Liver (tissue), 9 donors: Measurements from ENCODE around the gene SLC2A5. TPM values are rescaled to one million over a fixed set of nuclear protein-coding genes. Genes with fewer than 3 reads are reported as not detected.

Experiments
- DNase-seq: peaks from one replicate; pipeline ENCODE4 v3.0.0-alpha.2; 2017; ENCODE audit warnings: low spot score
- H3K27ac ChIP-seq, 2 donors: one replicate each; pipeline ENCODE4 v1.7.0; 2013; ENCODE audit warnings: inconsistent platforms in 2 of 2, low read length in 2 of 2, control low read depth in 1 of 2, low read depth in 1 of 2, mild to moderate bottlenecking in 1 of 2
- H3K27me3 ChIP-seq, 4 donors: one replicate each; pipeline versions ENCODE4 v1.6.1 to v1.7.0; 2013; ENCODE audit warnings: low read length in 3 of 4, inconsistent platforms in 1 of 4, mild to moderate bottlenecking in 1 of 4, moderate library complexity in 1 of 4; ENCODE audit not compliant: control insufficient read depth in 4 of 4, insufficient read depth in 4 of 4
- H3K36me3 ChIP-seq, 4 donors: one replicate each; pipeline versions ENCODE4 v1.6.1 to v1.7.0; 2013; ENCODE audit warnings: low read length in 3 of 4, mild to moderate bottlenecking in 3 of 4, low read depth in 1 of 4, moderate library complexity in 1 of 4; ENCODE audit not compliant: control insufficient read depth in 4 of 4, insufficient read depth in 3 of 4
- H3K4me1 ChIP-seq, 4 donors: one replicate each; pipeline versions ENCODE4 v1.6.1 to v1.7.0; 2013; ENCODE audit warnings: low read length in 3 of 4, mild to moderate bottlenecking in 3 of 4, moderate library complexity in 1 of 4; ENCODE audit not compliant: control insufficient read depth in 4 of 4, insufficient read depth in 4 of 4
- H3K4me3 ChIP-seq, 3 donors: one replicate each; pipeline versions ENCODE4 v1.6.1 to v1.7.0; 2013; ENCODE audit warnings: low read length in 3 of 3, control low read depth in 1 of 3, low read depth in 1 of 3, mild to moderate bottlenecking in 1 of 3
- H3K9ac ChIP-seq, 2 donors: one replicate each; pipeline ENCODE4 v1.7.0; 2013; ENCODE audit warnings: low read length in 2 of 2, mild to moderate bottlenecking in 2 of 2, moderate library complexity in 2 of 2, control low read depth in 1 of 2, low read depth in 1 of 2
- H3K9me3 ChIP-seq, 4 donors: one replicate each; pipeline versions ENCODE4 v1.6.1 to v1.7.0; 2013; ENCODE audit warnings: low read length in 3 of 4; ENCODE audit not compliant: control insufficient read depth in 4 of 4
- CTCF ChIP-seq: fragments of 150-350 bp; IDR thresholded peaks from 2 replicates; pipeline ENCODE4 v1.5.1; 2017; ENCODE audit warnings: improper control_type of control experiment, low read depth, low read length; ENCODE audit not compliant: missing input control
- EGR1 ChIP-seq, 2 donors: IDR thresholded peaks; 2 replicates each; pipeline ENCODE4 v1.6.1; 2016 to 2018; ENCODE audit warnings: antibody characterized with exemption in 2 of 2, low read depth in 2 of 2
- GABPA ChIP-seq, 2 donors: IDR thresholded peaks in 1 of 2; conservative IDR thresholded peaks in 1 of 2; 2 replicates each; pipeline ENCODE4 v1.6.1; 2016; ENCODE audit warnings: antibody characterized with exemption in 2 of 2, mild to moderate bottlenecking in 1 of 2, moderate library complexity in 1 of 2
- HNF4A ChIP-seq, 2 donors: conservative IDR thresholded peaks; 2 replicates each; pipeline ENCODE4 v1.6.1; 2016; ENCODE audit warnings: antibody characterized with exemption in 2 of 2, mild to moderate bottlenecking in 2 of 2
- HNF4G ChIP-seq: IDR thresholded peaks from 2 replicates; pipeline ENCODE4 v1.6.1; 2016; ENCODE audit warnings: antibody characterized with exemption
- JUND ChIP-seq, 2 donors: IDR thresholded peaks; 2 replicates each; pipeline ENCODE4 v1.6.1; 2016; ENCODE audit warnings: antibody characterized with exemption in 2 of 2
- MAX ChIP-seq: IDR thresholded peaks from 2 replicates; pipeline ENCODE4 v1.6.1; 2016; ENCODE audit warnings: antibody characterized with exemption
- NR2F2 ChIP-seq: IDR thresholded peaks from 2 replicates; pipeline ENCODE4 v1.6.1; 2016; ENCODE audit warnings: antibody characterized with exemption
- REST ChIP-seq: IDR thresholded peaks from 2 replicates; pipeline ENCODE4 v1.6.1; 2016; ENCODE audit warnings: antibody characterized with exemption, mild to moderate bottlenecking
- RXRA ChIP-seq, 2 donors: IDR thresholded peaks; 2 replicates each; pipeline ENCODE4 v1.6.1; 2017 to 2018; ENCODE audit warnings: antibody characterized with exemption in 2 of 2, mild to moderate bottlenecking in 1 of 2
- YY1 ChIP-seq: IDR thresholded peaks from 2 replicates; pipeline ENCODE4 v1.6.1; 2016; ENCODE audit warnings: antibody characterized with exemption, mild to moderate bottlenecking
- ZBTB33 ChIP-seq: IDR thresholded peaks from 2 replicates; pipeline ENCODE4 v1.6.1; 2016; ENCODE audit warnings: antibody characterized with exemption
- WGBS: extraction: QIAGEN DNeasy Blood & Tissue Kit; methylation state at CpG from one replicate; pipeline ENCODE4 v1.1.7; 2013; 5-methylcytosine and 5-hydroxymethylcytosine counted together
- polyA plus RNA-seq, 2 donors: library from polyadenylated mRNA; stranded (reverse) in 1 of 2; unstranded in 1 of 2; fragments of 200-250 nt in 1 of 2; fragments of >200 nt in 1 of 2; fragmentation: Nextera tagmentation in 1 of 2; extraction: Ambion mirVana in 1 of 2; gene quantifications; one replicate each; pipeline versions ENCODE4 v1.2.1 to v1.2.3, GENCODE V29; 2013 to 2015
- total RNA-seq, 2 donors: library from RNA; depleted of rRNA; stranded (reverse); fragments of >200 nt; gene quantifications; one replicate each; pipeline ENCODE4 v1.2.3, GENCODE V29; 2014
- TF ChIP-seq, protein P1 (sequence below): IDR thresholded peaks from 2 replicates; pipeline ENCODE4 v1.6.1; 2016; ENCODE audit warnings: antibody characterized with exemption
- donor health status: healthy.
- donor health status: healthy.
- donor health status: healthy.
- donor health status: healthy.
- donor health status: healthy.

Gene SLC2A5
- total and polyA plus RNA-seq, 4 donors, result 0.07 to 1.6 (median 0.13) TPM

- 76% methylated on average over 7 of the region's 7 CpGs for WGBS
- Histone ChIP-seq H3K27me3 (no peaks in the 10 kb centered on the region), H3K4me1 (peaks cover 3 to 6% (median 4%) of the 10 kb centered on the region in 4 donors), H3K27ac (no peak overlapping the region), H3K9ac (no peak overlapping the region), H3K36me3 (peaks cover 0 to 2% (median 0%) of the 10 kb centered on the region in 4 donors), H3K4me3 (no peak overlapping the region), H3K9me3 (no peaks in the 10 kb centered on the region)
- DNase-seq, result no peak
- TF ChIP-seq NR2F2 (no peak), GABPA (IDR thresholded peaks at IDR 0.05 in 1 of 2, conservative IDR thresholded peaks at IDR 0.05 in 1 of 2) (no peak), HNF4G (no peak), MAX (no peak), ZBTB33 (no peak), JUND (IDR thresholded peaks at IDR 0.05) (no peak), EGR1 (IDR thresholded peaks at IDR 0.05; ENCODE audit: low read depth in 2 of 2) (no peak)
- TF ChIP-seq, protein P1, sequence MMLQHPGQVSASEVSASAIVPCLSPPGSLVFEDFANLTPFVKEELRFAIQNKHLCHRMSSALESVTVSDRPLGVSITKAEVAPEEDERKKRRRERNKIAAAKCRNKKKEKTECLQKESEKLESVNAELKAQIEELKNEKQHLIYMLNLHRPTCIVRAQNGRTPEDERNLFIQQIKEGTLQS, result no peak
These were observed 48.8 kb upstream of the SLC2A5 start for GRCh38 chr1:9118186-9118585.

DNA sequence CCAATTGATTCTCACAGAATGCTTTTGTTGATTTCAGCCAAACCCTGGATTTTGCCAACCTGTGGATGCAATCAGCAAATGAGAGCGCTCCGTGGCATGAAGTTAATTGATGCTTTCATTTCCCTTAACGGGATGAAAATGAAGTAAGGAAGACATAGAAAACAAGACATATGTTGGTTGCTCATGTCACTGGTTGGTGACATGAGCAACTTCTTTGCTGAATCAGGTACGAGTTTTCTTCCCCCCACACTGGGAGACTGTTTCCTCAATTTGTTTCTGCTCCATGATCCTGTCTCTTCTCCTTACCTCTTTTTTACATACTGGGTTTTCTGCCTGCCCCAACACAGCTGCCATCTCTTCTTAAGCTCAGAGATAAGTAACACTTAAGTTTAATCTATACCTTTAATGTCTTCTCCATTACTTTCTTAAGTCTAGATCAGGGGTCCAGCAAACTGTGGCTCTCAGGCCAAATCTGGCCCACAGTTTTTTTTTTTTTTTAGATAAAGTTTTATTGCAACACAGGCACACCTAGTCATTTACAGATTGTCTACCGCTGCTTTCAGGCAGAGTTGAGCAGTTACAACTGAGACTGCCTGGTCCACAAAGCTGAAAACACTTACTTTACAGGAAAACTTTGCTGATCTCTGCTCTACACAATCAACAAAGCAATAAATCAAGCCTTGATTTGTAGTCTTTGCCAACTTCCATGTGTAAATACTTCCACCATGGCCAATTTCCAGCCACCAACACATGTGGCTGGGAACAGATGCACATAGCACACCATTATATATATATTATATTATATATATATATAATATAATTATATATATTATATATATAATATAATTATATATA, 46.1 kb upstream of the SLC2A5 start:
- H3K4me3 ChIP-seq, result no peak overlapping the region
- peaks cover 7 to 12% (median 10%) of the 10 kb centered on the region in 4 donors for H3K4me1 ChIP-seq
- TF ChIP-seq RXRA (IDR thresholded peaks at IDR 0.05) (no peak), CTCF (no peak), YY1 (no peak), HNF4G (no peak), GABPA (IDR thresholded peaks at IDR 0.05 in 1 of 2, conservative IDR thresholded peaks at IDR 0.05 in 1 of 2) (no peak), REST (no peak), ZBTB33 (no peak), JUND (IDR thresholded peaks at IDR 0.05) (no peak), HNF4A (conservative IDR thresholded peaks at IDR 0.05) (no peak)
- H3K27me3 ChIP-seq, result no peaks in the 10 kb centered on the region
- no peaks in the 10 kb centered on the region for H3K9me3 ChIP-seq
- H3K27ac ChIP-seq, result peak overlapping the region in 1 of 2 donors; percentile 31
- no peak for DNase-seq
- H3K36me3 ChIP-seq, result peaks cover 0 to 2% (median 0%) of the 10 kb centered on the region in 4 donors
- 82% methylated on average over 5 of the region's 5 CpGs for WGBS
- no peak overlapping the region for H3K9ac ChIP-seq
